Tibial nerve (tissue), 4 donors: ENCODE results near the gene GIPC3. TPM values are rescaled to one million over a fixed set of nuclear protein-coding genes. Genes with fewer than 3 reads are reported as not detected.

Source experiments
- DNase-seq, 2 donors: peaks; one replicate each; pipeline ENCODE4 v3.0.0-alpha.2; 2019; ENCODE audit warnings: low spot score in 2 of 2
- H3K27ac ChIP-seq, 4 donors: fragments of 200-600 bp; sonication (generic) in 3 of 4; one replicate each; pipeline ENCODE4 v1.5.1; 2017 to 2019; ENCODE audit warnings: mild to moderate bottlenecking in 1 of 4
- H3K27me3 ChIP-seq, 2 donors: fragments of 200-600 bp; sonication (generic) in 1 of 2; one replicate each; pipeline versions ENCODE4 v1.5.1 to v1.6.0; 2017 to 2019
- H3K36me3 ChIP-seq, 3 donors: fragments of 200-600 bp; sonication (generic); one replicate each; pipeline ENCODE4 v1.5.1; 2018 to 2019
- H3K4me1 ChIP-seq, 4 donors: fragments of 200-600 bp; sonication (generic) in 3 of 4; one replicate each; pipeline ENCODE4 v1.5.1; 2017 to 2019
- H3K4me3 ChIP-seq, 4 donors: fragments of 200-600 bp; sonication (generic) in 3 of 4; one replicate each; pipeline ENCODE4 v1.5.1; 2017 to 2019; ENCODE audit warnings: mild to moderate bottlenecking in 1 of 4, moderate library complexity in 1 of 4
- H3K9me3 ChIP-seq, 4 donors: fragments of 200-600 bp; sonication (generic) in 3 of 4; one replicate each; pipeline ENCODE4 v1.5.1; 2017 to 2019
- EP300 ChIP-seq, 2 donors: sonication (generic); formaldehyde crosslinking; IDR thresholded peaks; one replicate each; pipeline ENCODE4 v1.6.1; 2017; ENCODE audit warnings: antibody characterized with exemption in 2 of 2, mild to moderate bottlenecking in 1 of 2
- POLR2A ChIP-seq, 2 donors: fragments of 450-650 bp; IDR thresholded peaks; one replicate each; pipeline ENCODE4 v1.6.1; 2017; ENCODE audit warnings: antibody characterized with exemption in 2 of 2, mild to moderate bottlenecking in 2 of 2, moderate library complexity in 2 of 2
- WGBS, 2 donors: methylation state at CpG; one replicate each; pipeline ENCODE4 v1.1.5; 2018; 5-methylcytosine and 5-hydroxymethylcytosine counted together
- total RNA-seq, 4 donors: library from RNA; depleted of rRNA; stranded (reverse); fragments of >200 nt; gene quantifications; one replicate each; pipeline ENCODE4 v1.1.0, GENCODE V29; 2016
- TF ChIP-seq, protein P1 (sequence below), 5 experiments: fragments of 200-600 bp in 3 of 5; fragments of 450-650 bp in 2 of 5; sonication (generic) in 3 of 5; IDR thresholded peaks; one replicate each; pipeline ENCODE4 v1.5.1; 2016 to 2019; ENCODE audit warnings: antibody characterized with exemption in 5 of 5, mild to moderate bottlenecking in 3 of 5, moderate library complexity in 2 of 5

The GIPC3 gene
- total RNA-seq, 4 donors from 2014 or later = 0.21 to 2.4 (median 1.1) TPM

DNA sequence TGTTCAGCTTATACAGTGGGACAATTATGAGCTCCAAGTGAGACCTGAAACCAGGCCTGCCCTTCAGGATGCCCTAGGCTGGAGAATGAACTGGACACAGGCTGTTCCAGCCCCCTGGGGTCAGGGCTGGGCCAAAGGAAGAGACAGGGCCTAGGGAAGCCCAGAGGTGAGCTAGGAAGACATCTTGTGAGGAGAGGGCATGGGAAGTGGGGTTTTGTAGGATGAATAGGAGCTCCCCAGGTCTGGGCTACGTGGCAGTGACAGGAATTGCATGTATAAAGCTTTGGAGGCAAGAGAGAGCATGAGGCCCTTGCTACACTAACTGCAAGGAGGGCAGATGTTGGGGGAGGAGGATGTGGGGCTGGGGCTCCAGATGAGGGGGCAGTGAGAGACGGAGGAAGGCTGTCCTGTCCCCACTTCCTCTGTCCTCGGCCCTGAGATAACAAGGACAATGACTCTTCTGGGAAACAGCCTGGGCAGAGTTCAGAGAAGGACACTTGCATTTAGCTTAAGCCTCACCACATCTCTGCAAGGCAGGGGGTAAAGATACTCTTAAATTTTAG is 22.9 kb downstream of the GIPC3 start:
- Histone ChIP-seq H3K9me3 (no peaks in the 10 kb centered on the region), H3K4me1 (peaks cover 0 to 67% (median 51%) of the 10 kb centered on the region in 4 donors), H3K27me3 (peaks cover 0 to 6% of the 10 kb centered on the region in 2 donors), H3K4me3 (no peak overlapping the region), H3K36me3 (peaks cover 0 to 36% (median 12%) of the 10 kb centered on the region in 3 donors), H3K27ac (peak overlapping the region in 3 of 4 donors; percentile 71 to 89 (median 82))
- 51 to 57% methylated on average over 3 of the region's 3 CpGs for WGBS, 2 donors
- TF ChIP-seq POLR2A (IDR thresholded peaks at IDR 0.05) = no peak
- no peak for DNase-seq

GRCh38 chr19:3608750-3609322 is 23.6 kb downstream of the GIPC3 start:
- no peak for DNase-seq
- Histone ChIP-seq H3K4me1 (peaks cover 0 to 60% (median 46%) of the 10 kb centered on the region in 4 donors), H3K9me3 (no peaks in the 10 kb centered on the region), H3K27me3 (peaks cover 0 to 6% of the 10 kb centered on the region in 2 donors), H3K27ac (peak overlapping the region in 2 of 4 donors; percentile 82 to 89), H3K4me3 (no peak overlapping the region), H3K36me3 (peaks cover 0 to 43% (median 12%) of the 10 kb centered on the region in 3 donors)
- 48 to 57% methylated on average over 8 to 19 of the region's 21 CpGs for WGBS, 2 donors
- TF ChIP-seq POLR2A (IDR thresholded peaks at IDR 0.05) = no peak
- TF ChIP-seq, protein P1, sequence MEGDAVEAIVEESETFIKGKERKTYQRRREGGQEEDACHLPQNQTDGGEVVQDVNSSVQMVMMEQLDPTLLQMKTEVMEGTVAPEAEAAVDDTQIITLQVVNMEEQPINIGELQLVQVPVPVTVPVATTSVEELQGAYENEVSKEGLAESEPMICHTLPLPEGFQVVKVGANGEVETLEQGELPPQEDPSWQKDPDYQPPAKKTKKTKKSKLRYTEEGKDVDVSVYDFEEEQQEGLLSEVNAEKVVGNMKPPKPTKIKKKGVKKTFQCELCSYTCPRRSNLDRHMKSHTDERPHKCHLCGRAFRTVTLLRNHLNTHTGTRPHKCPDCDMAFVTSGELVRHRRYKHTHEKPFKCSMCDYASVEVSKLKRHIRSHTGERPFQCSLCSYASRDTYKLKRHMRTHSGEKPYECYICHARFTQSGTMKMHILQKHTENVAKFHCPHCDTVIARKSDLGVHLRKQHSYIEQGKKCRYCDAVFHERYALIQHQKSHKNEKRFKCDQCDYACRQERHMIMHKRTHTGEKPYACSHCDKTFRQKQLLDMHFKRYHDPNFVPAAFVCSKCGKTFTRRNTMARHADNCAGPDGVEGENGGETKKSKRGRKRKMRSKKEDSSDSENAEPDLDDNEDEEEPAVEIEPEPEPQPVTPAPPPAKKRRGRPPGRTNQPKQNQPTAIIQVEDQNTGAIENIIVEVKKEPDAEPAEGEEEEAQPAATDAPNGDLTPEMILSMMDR (IDR thresholded peaks at IDR 0.05) = no peak
- no peak for TF ChIP-seq EP300 (IDR thresholded peaks at IDR 0.05)

GRCh38 chr19:3609779-3610719 is 24.8 kb downstream of the GIPC3 start:
- WGBS, 2 donors = 64 to 67% methylated on average over 21 to 23 of the region's 24 CpGs
- no peak for DNase-seq
- no peaks in the 10 kb centered on the region for H3K27me3 ChIP-seq
- peak overlapping the region in 2 of 4 donors; percentile 40 to 89 for H3K27ac ChIP-seq
- no peak overlapping the region for H3K4me3 ChIP-seq
- peaks cover 0 to 55% (median 12%) of the 10 kb centered on the region in 3 donors for H3K36me3 ChIP-seq
- peaks cover 0 to 48% (median 39%) of the 10 kb centered on the region in 4 donors for H3K4me1 ChIP-seq
- no peak for TF ChIP-seq POLR2A (IDR thresholded peaks at IDR 0.05)
- TF ChIP-seq EP300 (IDR thresholded peaks at IDR 0.05) = no peak
- TF ChIP-seq, protein P1 (IDR thresholded peaks at IDR 0.05) = no peak
- H3K9me3 ChIP-seq = no peaks in the 10 kb centered on the region

DNA sequence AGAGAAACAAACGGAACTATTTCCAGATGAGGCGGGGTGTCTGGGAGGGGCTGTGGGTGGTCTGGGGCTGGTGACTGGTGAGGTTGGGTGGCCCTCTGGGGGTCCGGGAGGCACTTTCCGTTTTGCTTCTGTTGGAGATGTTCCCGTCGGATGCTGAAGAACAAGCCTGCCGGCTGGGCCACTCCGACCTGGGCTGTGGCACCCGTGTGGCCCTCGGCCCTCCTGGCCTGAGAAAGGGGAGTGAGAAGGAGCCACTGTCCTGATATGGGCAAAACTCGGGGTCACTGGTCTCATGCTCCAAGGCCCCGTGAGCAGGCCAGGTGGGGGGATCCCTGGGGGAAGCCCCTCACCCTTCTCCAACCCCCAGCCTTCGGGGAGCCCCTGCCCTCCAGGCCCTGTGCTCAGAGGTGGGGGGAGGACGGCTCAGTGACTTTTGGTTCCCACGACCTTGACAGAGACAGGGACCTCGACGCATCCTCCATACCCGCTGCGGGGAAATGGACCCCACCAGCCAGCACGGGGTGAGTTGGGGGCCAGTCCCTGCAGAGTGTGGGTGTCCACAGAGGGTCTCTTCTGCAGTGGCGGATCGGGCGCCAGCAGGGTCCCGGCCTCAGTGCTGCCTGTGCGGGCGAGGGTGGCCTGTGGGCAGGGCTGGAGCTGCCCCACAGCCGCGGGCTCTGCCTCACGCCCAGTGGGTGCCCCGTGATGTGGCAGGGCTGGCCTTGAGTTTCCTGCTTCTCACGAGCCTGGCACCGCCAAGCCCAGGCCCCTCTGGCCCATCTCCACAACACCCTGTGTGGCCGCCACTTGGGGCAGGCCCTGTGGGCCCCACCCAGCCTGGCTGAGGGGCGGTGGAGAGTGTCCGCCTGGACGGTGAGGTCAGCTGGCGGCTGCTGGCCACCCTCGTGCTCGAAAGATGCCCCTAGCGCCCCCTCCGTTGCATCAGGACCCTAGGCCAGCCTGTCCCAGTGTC is 25.8 kb downstream of the GIPC3 start:
- peaks cover 0 to 38% (median 31%) of the 10 kb centered on the region in 4 donors for H3K4me1 ChIP-seq
- 76 to 78% methylated on average over 23 to 30 of the region's 41 CpGs for WGBS, 2 donors

More for the DNA sequence above, 25.8 kb downstream of the GIPC3 start:
- no peak for DNase-seq
- Histone ChIP-seq H3K27me3 (no peaks in the 10 kb centered on the region), H3K36me3 (peaks cover 0 to 65% (median 12%) of the 10 kb centered on the region in 3 donors), H3K27ac (peak overlapping the region in 2 of 4 donors; percentile 40 to 64), H3K4me3 (no peak overlapping the region), H3K9me3 (no peaks in the 10 kb centered on the region)
- TF ChIP-seq, protein P1 (IDR thresholded peaks at IDR 0.05) = no peak
- TF ChIP-seq EP300 (IDR thresholded peaks at IDR 0.05) = no peak
- no peak for TF ChIP-seq POLR2A (IDR thresholded peaks at IDR 0.05)
